Astrocyte of the cerebellum (primary cell): ENCODE measurements around the gene DIP2C.
A peak's percentile ranks its signal among the peaks of the same experiment; 100 is the strongest.

ENCODE experiments used
- DNase-seq: peaks from one replicate; pipeline ENCODE4 v3.0.0-alpha.2; 2011; ENCODE audit warnings: low read depth
- H3K4me3 ChIP-seq: 2 replicates; pipeline ENCODE4 v1.5.1; 2011; ENCODE audit warnings: mild to moderate bottlenecking, low read depth, low read length, moderate library complexity
- CTCF ChIP-seq: IDR thresholded peaks from 2 replicates; pipeline ENCODE4 v1.5.1; 2012; ENCODE audit warnings: low read length, low read depth, moderate library complexity, mild to moderate bottlenecking; ENCODE audit errors: missing control alignments
- in situ Hi-C: cut with HindIII; loops from 2 replicates; pipeline ENCODE4 v1.10.0; 2017; ENCODE audit warnings: low sequenced_read_pairs

Gene DIP2C

GRCh38 chr10:689452-690371 is at the start of gene DIP2C:
Gene DIP2C (minus strand): TSS chr10:689668. CDS start chr10:689578, 90 bp downstream.
- in situ Hi-C loops: no loop called here
- DNase-seq: peak; percentile 42
- TF ChIP-seq CTCF: no peak
- H3K4me3 ChIP-seq: peak within 1 kb of the TSS; percentile 58

- no peak for TF ChIP-seq CTCF
- no peak for DNase-seq
- in situ Hi-C loops: no loop called here
- H3K4me3 ChIP-seq: no peak overlapping the region
These were observed 45.0 kb upstream of the DIP2C start for GRCh38 chr10:734481-734880.

- in situ Hi-C loops: no loop called here
- H3K4me3 ChIP-seq: no peak overlapping the region
- DNase-seq: no peak
- no peak for TF ChIP-seq CTCF
These were observed 43.6 kb upstream of the DIP2C start for GRCh38 chr10:733086-733485.

- TF ChIP-seq CTCF: no peak
- in situ Hi-C loops: no loop called here
- DNase-seq: no peak
These were observed 39.7 kb upstream of the DIP2C start for GRCh38 chr10:729213-729612.

GRCh38 chr10:728603-729002 is 39.1 kb upstream of the DIP2C start:
- DNase-seq: no peak
- in situ Hi-C loops: no loop called here
- TF ChIP-seq CTCF: no peak
- no peak overlapping the region for H3K4me3 ChIP-seq

More at GRCh38 chr10:729213-729612, 39.7 kb upstream of the DIP2C start:
- H3K4me3 ChIP-seq: no peak overlapping the region

GRCh38 chr10:727162-727790 is 37.8 kb upstream of the DIP2C start:
- DNase-seq: no peak
- H3K4me3 ChIP-seq: no peak overlapping the region
- no peak for TF ChIP-seq CTCF
- in situ Hi-C loops: no loop called here
